ENCODE results near the gene HSPA5. TPM values are rescaled to one million over a fixed set of nuclear protein-coding genes. Genes with fewer than 3 reads are reported as not detected.

Gene HSPA5
- total and polyA plus RNA-seq, 4 donors: 108 to 342 (median 237) TPM

- DNase-seq (ENCODE audit: low spot score): no peak
- Histone ChIP-seq H3K36me3 (ENCODE audit: control insufficient read depth in 4 of 4, insufficient read depth in 3 of 4, low read depth in 1 of 4, low read length in 3 of 4) (peaks cover 0 to 3% (median 0%) of the 10 kb centered on the region in 4 donors), H3K9ac (ENCODE audit: low read depth in 1 of 2, low read length in 2 of 2) (no peak overlapping the region), H3K4me3 (ENCODE audit: low read depth in 1 of 3, low read length in 3 of 3) (no peak overlapping the region), H3K27me3 (ENCODE audit: control insufficient read depth in 4 of 4, insufficient read depth in 4 of 4, low read length in 3 of 4) (no peaks in the 10 kb centered on the region), H3K9me3 (ENCODE audit: control insufficient read depth in 4 of 4, low read length in 3 of 4) (no peaks in the 10 kb centered on the region), H3K27ac (ENCODE audit: low read depth in 1 of 2, low read length in 2 of 2) (no peak overlapping the region), H3K4me1 (ENCODE audit: control insufficient read depth in 4 of 4, insufficient read depth in 4 of 4, low read length in 3 of 4) (peaks cover 1 to 12% (median 9%) of the 10 kb centered on the region in 4 donors)
- 89% methylated on average over 5 of the region's 5 CpGs for WGBS
- TF ChIP-seq RAD21 (IDR thresholded peaks at IDR 0.05) (no peak), SP1 (IDR thresholded peaks at IDR 0.05) (no peak), FOXA1 (IDR thresholded peaks at IDR 0.05) (no peak), FOXA2 (IDR thresholded peaks at IDR 0.05) (no peak), RXRA (IDR thresholded peaks at IDR 0.05) (no peak), ZBTB33 (IDR thresholded peaks at IDR 0.05) (no peak), CTCF (IDR thresholded peaks at IDR 0.05; ENCODE audit: low read depth, low read length, missing input control) (no peak), MAX (IDR thresholded peaks at IDR 0.05) (no peak), YY1 (IDR thresholded peaks at IDR 0.05) (no peak), HNF4G (IDR thresholded peaks at IDR 0.05) (no peak), EGR1 (IDR thresholded peaks at IDR 0.05; ENCODE audit: low read depth in 2 of 2) (no peak), NR2F2 (IDR thresholded peaks at IDR 0.05) (no peak), JUND (IDR thresholded peaks at IDR 0.05) (no peak), ATF3 (IDR thresholded peaks at IDR 0.05) (no peak), GABPA (IDR thresholded peaks at IDR 0.05 in 1 of 2, conservative IDR thresholded peaks at IDR 0.05 in 1 of 2) (no peak), HNF4A (conservative IDR thresholded peaks at IDR 0.05) (no peak)
These were observed 29.9 kb upstream of the HSPA5 start for GRCh38 chr9:125271081-125271480.

GRCh38 chr9:125269014-125269397 is 27.9 kb upstream of the HSPA5 start:
- 97% methylated on average over 1 of the region's 1 CpG for WGBS
- H3K9me3 ChIP-seq (ENCODE audit: control insufficient read depth in 4 of 4, low read length in 3 of 4): no peaks in the 10 kb centered on the region
- H3K27me3 ChIP-seq (ENCODE audit: control insufficient read depth in 4 of 4, insufficient read depth in 4 of 4, low read length in 3 of 4): no peaks in the 10 kb centered on the region
- H3K4me1 ChIP-seq (ENCODE audit: control insufficient read depth in 4 of 4, insufficient read depth in 4 of 4, low read length in 3 of 4): peaks cover 1 to 12% (median 9%) of the 10 kb centered on the region in 4 donors
- H3K27ac ChIP-seq (ENCODE audit: low read depth in 1 of 2, low read length in 2 of 2): no peak overlapping the region
- H3K36me3 ChIP-seq (ENCODE audit: control insufficient read depth in 4 of 4, insufficient read depth in 3 of 4, low read depth in 1 of 4, low read length in 3 of 4): peaks cover 0 to 3% (median 0%) of the 10 kb centered on the region in 4 donors
- no peak for DNase-seq (ENCODE audit: low spot score)
- H3K9ac ChIP-seq (ENCODE audit: low read depth in 1 of 2, low read length in 2 of 2): no peak overlapping the region
- no peak overlapping the region for H3K4me3 ChIP-seq (ENCODE audit: low read depth in 1 of 3, low read length in 3 of 3)
- no peak for TF ChIP-seq JUND (IDR thresholded peaks at IDR 0.05)
